Fibroblast of the aortic adventitia (primary cell): ENCODE measurements around the gene LLPH. TPM values are rescaled to one million over a fixed set of nuclear protein-coding genes. Genes with fewer than 3 reads are reported as not detected.

Experiments
- DNase-seq: peaks from one replicate; pipeline ENCODE4 v3.0.0-alpha.2; 2010; ENCODE audit warnings: low read depth
- H3K4me3 ChIP-seq: 2 replicates; pipeline ENCODE4 v1.5.1; 2011; ENCODE audit warnings: low read depth, mild to moderate bottlenecking, control low read depth, low read length, moderate library complexity
- CTCF ChIP-seq: IDR thresholded peaks from 2 replicates; pipeline ENCODE4 v1.5.1; 2011; ENCODE audit warnings: mild to moderate bottlenecking, low read length, control low read depth, inconsistent platforms; ENCODE audit not compliant: insufficient read depth
- total RNA-seq: library from RNA; depleted of rRNA; stranded (reverse); fragments of >200 nt; gene quantifications from 2 replicates; pipeline ENCODE4 v1.2.3, GENCODE V29; 2012; ENCODE audit warnings: low replicate concordance

LLPH gene
- total RNA-seq, 1 donor, result 9.3 TPM

DNA sequence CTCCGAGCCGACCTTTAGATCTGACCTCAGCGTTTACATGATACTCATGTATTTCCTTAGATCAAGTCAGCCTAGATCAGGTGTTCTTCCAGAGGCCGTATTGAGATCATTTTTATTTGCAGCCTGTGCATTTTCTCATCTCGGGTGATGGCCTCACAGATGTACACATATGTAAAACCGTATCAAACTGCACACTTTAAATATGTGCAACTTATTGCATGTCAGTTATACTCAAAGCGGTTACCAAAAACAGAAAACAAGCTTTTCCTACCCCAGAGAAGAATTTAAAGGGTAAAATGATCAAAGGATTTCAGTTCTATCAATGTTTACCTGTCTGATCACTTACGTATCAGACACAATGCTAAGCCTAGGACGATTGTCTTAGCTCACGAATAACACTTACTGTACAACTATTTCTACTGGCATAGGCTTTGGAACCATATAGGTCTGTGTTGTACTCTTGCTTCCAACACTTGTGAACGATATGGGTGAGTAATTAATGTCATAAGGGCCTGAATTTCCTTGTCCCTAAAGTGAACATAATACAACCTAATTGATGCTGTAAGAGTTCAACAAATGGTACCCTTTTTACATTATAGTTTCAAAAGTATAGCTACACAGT is 628 bp upstream of the LLPH start:
- peak; percentile 13 for DNase-seq
- no peak for TF ChIP-seq CTCF
- H3K4me3 ChIP-seq, result peak overlapping the region; percentile 99

DNA sequence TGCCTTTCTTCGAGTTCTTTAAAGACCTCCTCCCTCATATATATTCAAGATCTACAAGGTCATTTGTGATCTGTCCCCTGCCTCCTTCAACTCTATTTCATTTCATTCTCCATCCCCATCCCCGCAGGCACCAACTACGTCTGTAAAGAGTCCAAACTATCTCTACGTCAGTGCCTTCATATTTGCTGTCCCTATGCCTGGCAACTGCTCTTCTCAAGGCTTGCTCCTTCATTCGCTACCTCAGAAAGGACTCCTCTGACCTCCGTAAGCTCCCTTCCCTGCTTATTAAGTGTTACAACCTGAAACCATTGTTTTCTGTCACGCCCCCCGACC is 650 bp downstream of the LLPH start:
- no peak for TF ChIP-seq CTCF
- peak; percentile 28 for DNase-seq
- peak overlapping the region; percentile 99 for H3K4me3 ChIP-seq

GRCh38 chr12:66127650-66128049 is 2.9 kb downstream of the LLPH start:
- peak; percentile 66 for DNase-seq
- H3K4me3 ChIP-seq, result no peak overlapping the region
- TF ChIP-seq CTCF, result no peak

GRCh38 chr12:66120477-66120876 is 10.1 kb downstream of the LLPH start:
- no peak for DNase-seq
- no peak overlapping the region for H3K4me3 ChIP-seq
- no peak for TF ChIP-seq CTCF

- H3K4me3 ChIP-seq, result no peak overlapping the region
- no peak for DNase-seq
- TF ChIP-seq CTCF, result no peak
Measured at GRCh38 chr12:66119870-66120241, 10.7 kb downstream of the LLPH start.

GRCh38 chr12:66119229-66119869 is 11.2 kb downstream of the LLPH start:
- TF ChIP-seq CTCF, result no peak
- no peak overlapping the region for H3K4me3 ChIP-seq
- peak; percentile 29 for DNase-seq

GRCh38 chr12:66118240-66118891 is 12.2 kb downstream of the LLPH start:
- no peak overlapping the region for H3K4me3 ChIP-seq
- DNase-seq, result no peak
- no peak for TF ChIP-seq CTCF
